ENCODE measurements around the gene RBM4B. TPM values are rescaled to one million over a fixed set of nuclear protein-coding genes. Genes with fewer than 3 reads are reported as not detected.

Gene RBM4B
- total and polyA plus RNA-seq, 2 of the 4 experiments (the other 2 are of a cell fraction): 23.1 to 26.7 TPM

DNA sequence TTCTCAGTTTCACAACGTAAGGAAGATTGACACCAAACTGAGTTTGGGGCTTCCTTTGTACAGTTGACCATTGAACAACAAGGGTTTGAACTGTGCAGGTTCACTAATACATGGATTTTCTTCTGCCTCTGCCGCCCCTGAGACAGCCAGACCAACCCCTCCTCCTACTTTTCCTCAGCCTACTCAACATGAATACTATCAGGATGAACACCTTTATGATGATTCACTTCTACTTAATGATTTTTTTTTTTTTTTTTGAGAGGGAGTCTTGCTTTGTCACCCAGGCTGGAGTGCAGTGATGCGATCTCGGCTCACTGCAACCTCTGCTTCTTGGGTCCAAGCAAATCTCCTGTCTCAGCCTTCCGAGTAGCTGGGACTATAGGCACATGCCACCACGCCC lies 24.6 kb downstream of the RBM4B start:
- Histone ChIP-seq H4K91ac (ENCODE audit: insufficient read depth, low read depth, low read length) (no peak overlapping the region), H3K4me2 (ENCODE audit: low read depth, low read length) (no peak overlapping the region), H3K56ac (ENCODE audit: extremely low read depth, insufficient read depth, low read length) (no peak overlapping the region), H3K27ac (ENCODE audit: insufficient read depth, low read length) (no peak overlapping the region), H3K9ac (ENCODE audit: low read depth, low read length) (no peak overlapping the region), H2AK9ac (replicated peaks; ENCODE audit: low read depth, low read length, poor library complexity) (no peak overlapping the region), H3K27me3 (ENCODE audit: control insufficient read depth, insufficient read depth, low read length) (no peaks in the 10 kb centered on the region), H2AK5ac (ENCODE audit: low read depth, low read length) (no peak overlapping the region), H4K5ac (ENCODE audit: low read depth, low read length) (no peak overlapping the region), H2BK5ac (ENCODE audit: low read depth, low read length, poor library complexity, severe bottlenecking) (no peak overlapping the region), H4K8ac (ENCODE audit: low read depth in 2 of 2, low read length in 2 of 2) (no peak overlapping the region), H3K18ac (ENCODE audit: low read depth, low read length) (no peak overlapping the region), H3K4ac (ENCODE audit: low read depth, low read length) (no peak overlapping the region), H2BK20ac (ENCODE audit: low read depth, low read length) (no peak overlapping the region), H3K4me3 (ENCODE audit: insufficient read depth, low read depth, low read length) (no peak overlapping the region), H3K9me3 (ENCODE audit: control insufficient read depth, insufficient read depth, low read length) (no peaks in the 10 kb centered on the region), H2BK15ac (ENCODE audit: low read depth, low read length) (no peak overlapping the region), H4K20me1 (ENCODE audit: insufficient read depth, low read length) (peaks cover 40% of the 10 kb centered on the region), H2BK120ac (ENCODE audit: low read depth, low read length) (no peak overlapping the region), H3K4me1 (ENCODE audit: control insufficient read depth, insufficient read depth, low read length) (no peaks in the 10 kb centered on the region), H3K23ac (ENCODE audit: low read depth, low read length) (no peak overlapping the region), H3K14ac (replicated peaks; ENCODE audit: low read depth, low read length) (no peak overlapping the region), H3K36me3 (ENCODE audit: control insufficient read depth, insufficient read depth, low read length) (peaks cover 42% of the 10 kb centered on the region), H3K9me1 (ENCODE audit: insufficient read depth, low read length) (peaks cover 8% of the 10 kb centered on the region; the same call in 1 of the 2 replicates), H2AFZ (replicated peaks; ENCODE audit: low read length, poor library complexity) (no peak overlapping the region), H3K79me1 (ENCODE audit: low read depth in 1 of 2, low read length in 2 of 2) (peaks cover 47 to 69% of the 10 kb centered on the region in 2 experiments)
- peak; percentile 36 for DNase-seq
- in situ Hi-C loops (cut with MboI; ENCODE audit: low sequenced_read_pairs) (no loop called here), dilution Hi-C loops (cut with HindIII; ENCODE audit: low sequenced_read_pairs, unreplicated experiment) (no loop called here), intact Hi-C loops (cut with micrococcal nuclease) (no loop called here)
- WGBS, 2 experiments (ENCODE audit: extremely low coverage in 2 of 2, insufficient read length in 1 of 2): no CpG with 5 or more reads among the region's 6 CpGs
- no peak; the same call in 1 of the 2 replicates for ATAC-seq (ENCODE audit: low read depth)
- TF ChIP-seq ELK1 (IDR thresholded peaks at IDR 0.05; ENCODE audit: borderline replicate concordance, low read depth, low read length) (no peak), RFX5 (IDR thresholded peaks at IDR 0.05; ENCODE audit: low read depth, low read length) (no peak), POLR2A (IDR thresholded peaks at IDR 0.05; ENCODE audit: low read depth, low read length) (no peak), CTCF (conservative IDR thresholded peaks at IDR 0.05; ENCODE audit: low read depth, low read length) (no peak), RCOR1 (IDR thresholded peaks at IDR 0.05; ENCODE audit: insufficient replicate concordance, low read length) (no peak), MAZ (IDR thresholded peaks at IDR 0.05; ENCODE audit: borderline replicate concordance, low read depth, low read length) (no peak), CHD1 (IDR thresholded peaks at IDR 0.05; ENCODE audit: low read depth, low read length) (no peak), CEBPB (IDR thresholded peaks at IDR 0.05; ENCODE audit: low read depth, low read length) (no peak), NFE2L2 (IDR thresholded peaks at IDR 0.05; ENCODE audit: low read depth, low read length) (no peak), FOS (IDR thresholded peaks at IDR 0.05; ENCODE audit: low read depth, low read length) (no peak), MAFK (IDR thresholded peaks at IDR 0.05; ENCODE audit: low read depth, low read length) (no peak)
- TF ChIP-seq, protein P1, sequence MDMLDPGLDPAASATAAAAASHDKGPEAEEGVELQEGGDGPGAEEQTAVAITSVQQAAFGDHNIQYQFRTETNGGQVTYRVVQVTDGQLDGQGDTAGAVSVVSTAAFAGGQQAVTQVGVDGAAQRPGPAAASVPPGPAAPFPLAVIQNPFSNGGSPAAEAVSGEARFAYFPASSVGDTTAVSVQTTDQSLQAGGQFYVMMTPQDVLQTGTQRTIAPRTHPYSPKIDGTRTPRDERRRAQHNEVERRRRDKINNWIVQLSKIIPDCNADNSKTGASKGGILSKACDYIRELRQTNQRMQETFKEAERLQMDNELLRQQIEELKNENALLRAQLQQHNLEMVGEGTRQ (IDR thresholded peaks at IDR 0.05; ENCODE audit: low read depth, low read length): no peak
- POLR2A ChIA-PET (ENCODE audit: unreplicated experiment): no interaction called here
- CTCF ChIA-PET: no interaction called here
- BruUV-seq (replicated peaks): no TSS peak
